Brain microvascular endothelial cell (primary cell): ENCODE results near the gene FRRS1L.

Source experiments
- DNase-seq: peaks from one replicate; pipeline ENCODE4 v3.0.0-alpha.2; 2020
- H3K27ac ChIP-seq: fragments of 250-450 bp; sonication (Bioruptor Pico); 2 replicates; pipeline ENCODE4 v1.5.1; 2020; ENCODE audit warnings: mild to moderate bottlenecking, moderate library complexity
- H3K27me3 ChIP-seq: fragments of 250-450 bp; sonication (Bioruptor Pico); replicated peaks from 2 replicates; pipeline ENCODE4 v1.5.1; 2020; ENCODE audit warnings: mild to moderate bottlenecking
- H3K36me3 ChIP-seq: fragments of 250-450 bp; sonication (Bioruptor Pico); replicated peaks from 2 replicates; pipeline ENCODE4 v1.5.1; 2020; ENCODE audit warnings: mild to moderate bottlenecking
- H3K4me3 ChIP-seq: 2 replicates; pipeline ENCODE4 v1.5.1; 2011; ENCODE audit warnings: low read depth, mild to moderate bottlenecking, control low read depth, low read length, moderate library complexity
- CTCF ChIP-seq: IDR thresholded peaks from 2 replicates; pipeline ENCODE4 v1.5.1; 2011; ENCODE audit warnings: low read depth, mild to moderate bottlenecking, moderate library complexity, low read length, control low read depth, inconsistent platforms; ENCODE audit errors: missing control alignments
- in situ Hi-C: cut with HindIII; loops from 2 replicates; pipeline ENCODE4 v1.10.0; 2017; ENCODE audit warnings: low sequenced_read_pairs, low pct_ligation_motif_present

Gene FRRS1L

GRCh38 chr9:109162677-109163076 is 4.4 kb downstream of the FRRS1L start:
- no peak overlapping the region for H3K4me3 ChIP-seq
- H3K36me3 ChIP-seq = no peaks in the 10 kb centered on the region
- H3K27me3 ChIP-seq = peaks cover 8% of the 10 kb centered on the region
- TF ChIP-seq CTCF = no peak
- H3K27ac ChIP-seq = no peak overlapping the region
- DNase-seq = no peak
- in situ Hi-C loops = no loop called here

GRCh38 chr9:109161471-109161870 is 5.6 kb downstream of the FRRS1L start:
- Histone ChIP-seq H3K36me3 (no peaks in the 10 kb centered on the region), H3K4me3 (no peak overlapping the region), H3K27ac (no peak overlapping the region), H3K27me3 (peaks cover 5% of the 10 kb centered on the region)
- in situ Hi-C loops = no loop called here
- TF ChIP-seq CTCF = no peak
- no peak for DNase-seq

GRCh38 chr9:109159583-109159982 is 7.5 kb downstream of the FRRS1L start:
- Histone ChIP-seq H3K4me3 (no peak overlapping the region), H3K27me3 (no peaks in the 10 kb centered on the region), H3K27ac (no peak overlapping the region), H3K36me3 (no peaks in the 10 kb centered on the region)
- TF ChIP-seq CTCF = no peak
- in situ Hi-C loops = no loop called here
- no peak for DNase-seq

GRCh38 chr9:109158651-109159050 is 8.4 kb downstream of the FRRS1L start:
- no peak for DNase-seq
- in situ Hi-C loops = no loop called here
- no peak for TF ChIP-seq CTCF
- Histone ChIP-seq H3K36me3 (no peaks in the 10 kb centered on the region), H3K27me3 (no peaks in the 10 kb centered on the region), H3K27ac (no peak overlapping the region), H3K4me3 (no peak overlapping the region)

GRCh38 chr9:109156708-109157107 is 10.3 kb downstream of the FRRS1L start:
- no peak for TF ChIP-seq CTCF
- no peak overlapping the region for H3K4me3 ChIP-seq
- H3K27ac ChIP-seq = no peak overlapping the region
- no peak for DNase-seq
- no peaks in the 10 kb centered on the region for H3K36me3 ChIP-seq
- in situ Hi-C loops = no loop called here
- H3K27me3 ChIP-seq = no peaks in the 10 kb centered on the region

- Histone ChIP-seq H3K4me3 (no peak overlapping the region), H3K27ac (no peak overlapping the region), H3K36me3 (no peaks in the 10 kb centered on the region), H3K27me3 (no peaks in the 10 kb centered on the region)
- no peak for TF ChIP-seq CTCF
- no peak for DNase-seq
- in situ Hi-C loops = no loop called here
Observed at GRCh38 chr9:109150925-109151545, 16.0 kb downstream of the FRRS1L start.
